Measurements from ENCODE around the gene LRRN3. TPM values are rescaled to one million over a fixed set of nuclear protein-coding genes. Genes with fewer than 3 reads are reported as not detected.

LRRN3 gene
- total and polyA plus RNA-seq, 2 donors from 2014 or later: 0.54 to 1.1 TPM

DNA sequence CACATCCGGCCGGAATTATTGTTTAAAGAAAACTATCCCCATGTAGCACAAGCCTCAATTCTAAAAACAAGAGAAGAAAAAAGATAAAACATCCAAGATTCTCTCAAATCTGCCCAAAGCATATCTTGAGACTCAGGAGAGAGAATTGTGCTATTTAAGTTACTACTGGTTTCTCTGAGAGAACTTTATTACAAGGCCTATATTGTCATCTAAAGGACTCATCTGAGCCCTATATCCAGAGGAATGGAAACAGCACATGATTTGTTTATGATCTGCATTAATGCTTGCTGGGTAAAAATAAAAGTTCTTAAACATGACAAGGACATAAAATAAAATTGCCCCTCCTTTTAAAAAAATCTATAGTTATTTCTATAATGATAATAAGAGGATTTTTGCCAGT lies 25.0 kb downstream of the LRRN3 start:
- H3K27ac ChIP-seq (ENCODE audit: low read depth in 2 of 2, low read length in 2 of 2): no peak overlapping the region
- no peak for DNase-seq
- no peak overlapping the region for H3K9ac ChIP-seq (ENCODE audit: low read length in 3 of 3)
- H3K27me3 ChIP-seq (ENCODE audit: control insufficient read depth, insufficient read depth, low read length): no peaks in the 10 kb centered on the region
- TF ChIP-seq, protein P1, sequence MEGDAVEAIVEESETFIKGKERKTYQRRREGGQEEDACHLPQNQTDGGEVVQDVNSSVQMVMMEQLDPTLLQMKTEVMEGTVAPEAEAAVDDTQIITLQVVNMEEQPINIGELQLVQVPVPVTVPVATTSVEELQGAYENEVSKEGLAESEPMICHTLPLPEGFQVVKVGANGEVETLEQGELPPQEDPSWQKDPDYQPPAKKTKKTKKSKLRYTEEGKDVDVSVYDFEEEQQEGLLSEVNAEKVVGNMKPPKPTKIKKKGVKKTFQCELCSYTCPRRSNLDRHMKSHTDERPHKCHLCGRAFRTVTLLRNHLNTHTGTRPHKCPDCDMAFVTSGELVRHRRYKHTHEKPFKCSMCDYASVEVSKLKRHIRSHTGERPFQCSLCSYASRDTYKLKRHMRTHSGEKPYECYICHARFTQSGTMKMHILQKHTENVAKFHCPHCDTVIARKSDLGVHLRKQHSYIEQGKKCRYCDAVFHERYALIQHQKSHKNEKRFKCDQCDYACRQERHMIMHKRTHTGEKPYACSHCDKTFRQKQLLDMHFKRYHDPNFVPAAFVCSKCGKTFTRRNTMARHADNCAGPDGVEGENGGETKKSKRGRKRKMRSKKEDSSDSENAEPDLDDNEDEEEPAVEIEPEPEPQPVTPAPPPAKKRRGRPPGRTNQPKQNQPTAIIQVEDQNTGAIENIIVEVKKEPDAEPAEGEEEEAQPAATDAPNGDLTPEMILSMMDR (IDR thresholded peaks at IDR 0.05; ENCODE audit: borderline replicate concordance, extremely low read depth, insufficient read depth): no peak
- H3K9me3 ChIP-seq (ENCODE audit: control insufficient read depth in 2 of 3, insufficient read depth in 1 of 3, low read length in 3 of 3): no peaks in the 10 kb centered on the region
- intact Hi-C loops (cut with DNase I): no loop called here
- FAIRE-seq: peak; percentile 8
- H3K4me1 ChIP-seq (ENCODE audit: control insufficient read depth in 2 of 3, insufficient read depth in 2 of 3, low read depth in 1 of 3, low read length in 3 of 3): peaks cover 0 to 2% (median 0%) of the 10 kb centered on the region in 3 donors
- no peaks in the 10 kb centered on the region for H3K36me3 ChIP-seq (ENCODE audit: control insufficient read depth in 2 of 3, insufficient read depth in 3 of 3, low read length in 3 of 3)
- no peak overlapping the region for H3K4me3 ChIP-seq (ENCODE audit: low read length in 3 of 3)

DNA sequence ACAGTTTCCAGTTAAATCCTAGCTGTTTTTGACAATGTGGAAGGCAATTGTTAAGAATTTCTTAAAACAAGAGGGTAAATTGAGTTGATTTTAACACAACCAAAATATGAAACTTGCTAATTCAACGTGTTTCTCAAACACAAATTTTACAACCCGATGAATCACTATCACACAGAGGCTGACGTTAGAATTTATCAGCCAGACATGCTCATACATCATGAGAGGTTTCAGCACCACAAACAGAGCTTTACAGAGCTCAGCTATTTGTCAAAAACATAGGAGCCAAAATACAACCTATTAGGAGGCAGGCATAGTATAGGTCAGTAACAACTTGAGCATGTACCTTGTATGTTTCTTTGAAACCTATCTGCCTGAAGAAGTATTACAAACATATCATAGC lies 36.1 kb downstream of the LRRN3 start:
- no peaks in the 10 kb centered on the region for H3K27me3 ChIP-seq (ENCODE audit: control insufficient read depth, insufficient read depth, low read length)
- no peaks in the 10 kb centered on the region for H3K9me3 ChIP-seq (ENCODE audit: control insufficient read depth in 2 of 3, insufficient read depth in 1 of 3, low read length in 3 of 3)
- FAIRE-seq (no peak), DNase-seq (peak in 1 of 5 donors; percentile 6)
- no peaks in the 10 kb centered on the region for H3K4me1 ChIP-seq (ENCODE audit: control insufficient read depth in 2 of 3, insufficient read depth in 2 of 3, low read depth in 1 of 3, low read length in 3 of 3)
- no peaks in the 10 kb centered on the region for H3K36me3 ChIP-seq (ENCODE audit: control insufficient read depth in 2 of 3, insufficient read depth in 3 of 3, low read length in 3 of 3)
- no peak overlapping the region for H3K27ac ChIP-seq (ENCODE audit: low read depth in 2 of 2, low read length in 2 of 2)
- no peak overlapping the region for H3K4me3 ChIP-seq (ENCODE audit: low read length in 3 of 3)
- TF ChIP-seq, protein P1 (IDR thresholded peaks at IDR 0.05; ENCODE audit: borderline replicate concordance, extremely low read depth, insufficient read depth): no peak
- H3K9ac ChIP-seq (ENCODE audit: low read length in 3 of 3): no peak overlapping the region
- intact Hi-C loops (cut with DNase I): no loop called here

DNA sequence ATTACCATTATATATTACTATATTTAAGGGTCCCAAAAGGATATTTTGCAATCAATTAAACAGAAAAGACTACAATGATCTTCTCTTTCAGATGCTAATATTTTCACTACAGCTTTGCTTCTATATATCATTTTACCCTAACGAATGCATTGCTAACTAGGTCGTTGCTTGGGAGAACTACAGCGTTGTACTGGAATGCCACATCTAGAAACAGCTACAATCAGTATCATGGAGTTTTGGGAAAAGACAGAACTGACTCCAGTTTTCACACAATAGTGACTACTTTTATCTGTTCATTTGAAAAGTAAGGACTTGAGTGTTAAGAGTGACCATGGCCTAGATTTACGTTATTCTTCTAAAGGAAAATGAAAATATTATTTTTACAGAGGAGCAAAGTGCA lies 38.5 kb downstream of the LRRN3 start:
- DNase-seq (no peak), FAIRE-seq (no peak)
- H3K9ac ChIP-seq (ENCODE audit: low read length in 3 of 3): no peak overlapping the region
- H3K27ac ChIP-seq (ENCODE audit: low read depth in 2 of 2, low read length in 2 of 2): no peak overlapping the region
- no peaks in the 10 kb centered on the region for H3K36me3 ChIP-seq (ENCODE audit: control insufficient read depth in 2 of 3, insufficient read depth in 3 of 3, low read length in 3 of 3)
- H3K9me3 ChIP-seq (ENCODE audit: control insufficient read depth in 2 of 3, insufficient read depth in 1 of 3, low read length in 3 of 3): no peaks in the 10 kb centered on the region
- H3K27me3 ChIP-seq (ENCODE audit: control insufficient read depth, insufficient read depth, low read length): no peaks in the 10 kb centered on the region
- H3K4me3 ChIP-seq (ENCODE audit: low read length in 3 of 3): no peak overlapping the region
- no peaks in the 10 kb centered on the region for H3K4me1 ChIP-seq (ENCODE audit: control insufficient read depth in 2 of 3, insufficient read depth in 2 of 3, low read depth in 1 of 3, low read length in 3 of 3)
- TF ChIP-seq, protein P1 (IDR thresholded peaks at IDR 0.05; ENCODE audit: borderline replicate concordance, extremely low read depth, insufficient read depth): no peak
- intact Hi-C loops (cut with DNase I): no loop called here

DNA sequence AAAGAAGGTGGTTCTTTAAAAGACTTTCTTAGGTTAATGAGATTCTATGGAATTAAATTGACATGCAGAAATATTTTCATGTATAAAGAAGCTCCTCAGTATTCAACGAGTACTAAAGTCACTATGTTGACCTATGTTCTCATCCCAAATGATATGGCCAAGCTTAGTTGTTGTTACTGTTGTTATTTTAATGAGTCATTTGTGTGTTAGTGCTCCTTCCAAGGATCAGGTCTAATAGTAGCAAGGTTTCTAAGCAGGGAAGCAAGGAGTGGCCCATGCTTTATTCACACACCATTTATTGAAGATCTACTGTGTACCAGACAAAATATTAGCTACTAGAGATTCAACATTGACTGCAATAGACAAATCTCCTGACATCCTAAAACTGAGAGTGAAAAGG lies 41.9 kb downstream of the LRRN3 start:
- DNase-seq (no peak), FAIRE-seq (no peak)
- no peaks in the 10 kb centered on the region for H3K36me3 ChIP-seq (ENCODE audit: control insufficient read depth in 2 of 3, insufficient read depth in 3 of 3, low read length in 3 of 3)
- no peaks in the 10 kb centered on the region for H3K4me1 ChIP-seq (ENCODE audit: control insufficient read depth in 2 of 3, insufficient read depth in 2 of 3, low read depth in 1 of 3, low read length in 3 of 3)
- TF ChIP-seq, protein P1 (IDR thresholded peaks at IDR 0.05; ENCODE audit: borderline replicate concordance, extremely low read depth, insufficient read depth): no peak
- H3K9me3 ChIP-seq (ENCODE audit: control insufficient read depth in 2 of 3, insufficient read depth in 1 of 3, low read length in 3 of 3): no peaks in the 10 kb centered on the region
- no peak overlapping the region for H3K9ac ChIP-seq (ENCODE audit: low read length in 3 of 3)
- no peak overlapping the region for H3K4me3 ChIP-seq (ENCODE audit: low read length in 3 of 3)
- intact Hi-C loops (cut with DNase I): no loop called here
- H3K27me3 ChIP-seq (ENCODE audit: control insufficient read depth, insufficient read depth, low read length): no peaks in the 10 kb centered on the region
- no peak overlapping the region for H3K27ac ChIP-seq (ENCODE audit: low read depth in 2 of 2, low read length in 2 of 2)

Data from kidney (tissue), 14 donors.